Thyroid gland (tissue), 4 donors: Measurements from ENCODE around the gene CEMIP2.

Experiments used
- POLR2A ChIP-seq, 2 donors: fragments of 450-650 bp; IDR thresholded peaks; one replicate each; pipeline ENCODE4 v1.6.1; 2017; ENCODE audit warnings: antibody characterized with exemption in 2 of 2, mild to moderate bottlenecking in 2 of 2, moderate library complexity in 1 of 2
- TF ChIP-seq, protein P1 (sequence below), 6 experiments: fragments of 200-600 bp in 3 of 6; fragments of 450-650 bp in 3 of 6; sonication (generic) in 3 of 6; IDR thresholded peaks; one replicate each; pipeline ENCODE4 v1.5.1; 2016 to 2019; ENCODE audit warnings: antibody characterized with exemption in 6 of 6, mild to moderate bottlenecking in 2 of 6, inconsistent platforms in 1 of 6, moderate library complexity in 1 of 6

DNA sequence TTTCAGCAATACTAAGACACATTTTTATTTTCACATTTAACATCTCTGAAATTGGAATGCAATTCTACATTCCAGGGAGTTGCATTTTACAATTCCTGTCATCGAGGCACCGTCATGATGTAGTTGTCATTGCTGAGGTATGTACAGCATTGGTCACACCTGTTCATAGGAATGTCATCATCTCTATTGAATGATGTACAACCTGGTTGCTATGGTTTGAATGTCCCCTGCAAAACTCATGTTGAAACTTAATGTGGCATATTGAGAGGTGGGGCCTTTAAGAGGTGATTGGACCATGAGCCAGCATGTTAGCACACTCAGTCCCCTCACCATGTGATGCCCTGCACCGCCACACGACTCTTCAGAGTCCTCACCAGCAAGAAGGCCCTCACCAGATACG, 103.1 kb downstream of the CEMIP2 start:
- TF ChIP-seq POLR2A (IDR thresholded peaks at IDR 0.05): no peak
- TF ChIP-seq, protein P1, sequence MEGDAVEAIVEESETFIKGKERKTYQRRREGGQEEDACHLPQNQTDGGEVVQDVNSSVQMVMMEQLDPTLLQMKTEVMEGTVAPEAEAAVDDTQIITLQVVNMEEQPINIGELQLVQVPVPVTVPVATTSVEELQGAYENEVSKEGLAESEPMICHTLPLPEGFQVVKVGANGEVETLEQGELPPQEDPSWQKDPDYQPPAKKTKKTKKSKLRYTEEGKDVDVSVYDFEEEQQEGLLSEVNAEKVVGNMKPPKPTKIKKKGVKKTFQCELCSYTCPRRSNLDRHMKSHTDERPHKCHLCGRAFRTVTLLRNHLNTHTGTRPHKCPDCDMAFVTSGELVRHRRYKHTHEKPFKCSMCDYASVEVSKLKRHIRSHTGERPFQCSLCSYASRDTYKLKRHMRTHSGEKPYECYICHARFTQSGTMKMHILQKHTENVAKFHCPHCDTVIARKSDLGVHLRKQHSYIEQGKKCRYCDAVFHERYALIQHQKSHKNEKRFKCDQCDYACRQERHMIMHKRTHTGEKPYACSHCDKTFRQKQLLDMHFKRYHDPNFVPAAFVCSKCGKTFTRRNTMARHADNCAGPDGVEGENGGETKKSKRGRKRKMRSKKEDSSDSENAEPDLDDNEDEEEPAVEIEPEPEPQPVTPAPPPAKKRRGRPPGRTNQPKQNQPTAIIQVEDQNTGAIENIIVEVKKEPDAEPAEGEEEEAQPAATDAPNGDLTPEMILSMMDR (IDR thresholded peaks at IDR 0.05): no peak
